Measurements from ENCODE around the gene SAMHD1.
"Not testable (repeated sequence)": the region's sequence is repeated elsewhere in the genome, so short reads cannot be mapped to it uniquely, and the experiment has no call there.

Gene SAMHD1

GRCh38 chr20:36951198-36951978, at the start of gene SAMHD1:
Gene SAMHD1, minus strand, starts transcription at chr20:36951708. Its CDS starts 65 bp downstream, at chr20:36951643.
- DNase-seq: peak; percentile 89

GRCh38 chr20:37000171-37000570, 48.7 kb upstream of the SAMHD1 start:
- DNase-seq: not testable (repeated sequence)

- DNase-seq: no peak
Observed at GRCh38 chr20:36998652-36999051, 47.1 kb upstream of the SAMHD1 start.

- no peak for DNase-seq
Observed at GRCh38 chr20:36997121-36997520, 45.6 kb upstream of the SAMHD1 start.

- not testable (repeated sequence) for DNase-seq
Observed at GRCh38 chr20:36994221-36994620, 42.7 kb upstream of the SAMHD1 start.

GRCh38 chr20:36992802-36993334, 41.4 kb upstream of the SAMHD1 start:
- no peak for DNase-seq

- DNase-seq: no peak
Observed at GRCh38 chr20:36991703-36992102, 40.2 kb upstream of the SAMHD1 start.

- no peak for DNase-seq
Observed at GRCh38 chr20:36989797-36990196, 38.3 kb upstream of the SAMHD1 start.

- peak; percentile 39 for DNase-seq
Observed at GRCh38 chr20:36988494-36988966, 37.0 kb upstream of the SAMHD1 start.

GRCh38 chr20:36984257-36984638, 32.7 kb upstream of the SAMHD1 start:
- DNase-seq: no peak

- peak; percentile 74 for DNase-seq
Observed at GRCh38 chr20:36975099-36975818, 23.8 kb upstream of the SAMHD1 start.

- peak; percentile 26 for DNase-seq
Observed at GRCh38 chr20:36974660-36975059, 23.2 kb upstream of the SAMHD1 start.

- no peak for DNase-seq
Observed at GRCh38 chr20:36971103-36971502, 19.6 kb upstream of the SAMHD1 start.

GRCh38 chr20:36969478-36970186, 18.1 kb upstream of the SAMHD1 start:
- peak; percentile 65 for DNase-seq

GRCh38 chr20:36969051-36969450, 17.5 kb upstream of the SAMHD1 start:
- DNase-seq: no peak

- DNase-seq: peak; percentile 29
Observed at GRCh38 chr20:36967636-36968035, 16.1 kb upstream of the SAMHD1 start.

- not testable (repeated sequence) for DNase-seq
Observed at GRCh38 chr20:36966965-36967364, 15.5 kb upstream of the SAMHD1 start.

- not testable (repeated sequence) for DNase-seq
Observed at GRCh38 chr20:36962354-36962941, 10.9 kb upstream of the SAMHD1 start.

GRCh38 chr20:36959242-36959641, 7.7 kb upstream of the SAMHD1 start:
- no peak for DNase-seq

- no peak for DNase-seq
Observed at GRCh38 chr20:36957875-36958667, 6.6 kb upstream of the SAMHD1 start.

- no peak for DNase-seq
Observed at GRCh38 chr20:36956674-36957073, 5.2 kb upstream of the SAMHD1 start.

GRCh38 chr20:36956016-36956415, 4.5 kb upstream of the SAMHD1 start:
- DNase-seq: no peak

Measured in CD4-positive, alpha-beta T cell treated with Interleukin-6 for 4 hours (primary cell).